ENCODE data around the gene CDKAL1.

CDKAL1 gene

DNA sequence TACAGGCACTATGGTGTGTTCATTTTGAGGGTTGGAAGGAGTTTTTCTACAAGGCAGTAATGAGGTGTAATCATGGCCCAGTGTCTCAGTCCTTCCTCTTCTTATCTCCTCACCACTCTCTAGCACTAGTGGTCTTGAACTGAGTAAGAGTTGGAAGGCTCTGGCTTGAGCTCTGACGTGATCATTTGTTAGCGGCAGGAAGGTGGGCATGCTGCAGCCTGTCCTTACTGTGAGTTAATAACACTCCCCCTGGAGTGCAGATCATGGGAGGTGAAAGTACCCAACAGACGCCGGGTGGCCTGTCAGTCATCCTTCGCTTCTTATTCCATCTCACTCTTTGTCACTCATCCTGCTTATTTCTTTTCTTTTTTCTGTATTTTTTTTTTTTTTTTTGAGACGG lies 356.9 kb downstream of the CDKAL1 start:
- no peak overlapping the region for H3K4me3 ChIP-seq (ENCODE audit: low read length)
- DNase-seq (ENCODE audit: low read depth): no peak
- TF ChIP-seq CTCF (conservative IDR thresholded peaks at IDR 0.05; ENCODE audit: low read depth, low read length): no peak

DNA sequence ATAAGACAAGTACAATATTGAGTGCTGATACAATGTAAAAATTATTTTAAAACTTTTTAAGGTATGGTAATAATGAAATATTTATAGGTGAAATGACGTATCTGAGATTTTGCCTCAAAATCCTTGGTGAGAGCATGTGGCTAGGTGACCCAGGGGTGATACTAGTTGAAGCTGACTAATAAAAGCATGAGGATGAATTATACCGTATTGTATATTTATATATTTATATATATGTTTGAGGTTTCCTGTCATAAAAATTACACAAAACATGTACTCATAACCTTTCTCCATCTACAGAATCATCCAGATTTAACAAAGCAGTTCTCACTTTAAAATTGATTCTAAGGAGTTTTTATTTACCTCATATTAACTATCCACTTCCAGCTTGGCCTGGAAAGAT lies 358.1 kb downstream of the CDKAL1 start:
- no peak for DNase-seq (ENCODE audit: low read depth)
- no peak for TF ChIP-seq CTCF (conservative IDR thresholded peaks at IDR 0.05; ENCODE audit: low read depth, low read length)

GRCh38 chr6:20893412-20893811 lies 359.2 kb downstream of the CDKAL1 start:
- TF ChIP-seq CTCF (conservative IDR thresholded peaks at IDR 0.05; ENCODE audit: low read depth, low read length): no peak
- no peak for DNase-seq (ENCODE audit: low read depth)
- no peak overlapping the region for H3K4me3 ChIP-seq (ENCODE audit: low read length)

More for the DNA sequence above, 358.1 kb downstream of the CDKAL1 start:
- H3K4me3 ChIP-seq (ENCODE audit: low read length): no peak overlapping the region

- no peak overlapping the region for H3K4me3 ChIP-seq (ENCODE audit: low read length)
- DNase-seq (ENCODE audit: low read depth): no peak
- TF ChIP-seq CTCF (conservative IDR thresholded peaks at IDR 0.05; ENCODE audit: low read depth, low read length): no peak
These were observed 366.3 kb downstream of the CDKAL1 start for GRCh38 chr6:20900389-20901160.

- no peak for DNase-seq (ENCODE audit: low read depth)
- H3K4me3 ChIP-seq (ENCODE audit: low read length): no peak overlapping the region
- no peak for TF ChIP-seq CTCF (conservative IDR thresholded peaks at IDR 0.05; ENCODE audit: low read depth, low read length)
These were observed 371.1 kb downstream of the CDKAL1 start for GRCh38 chr6:20905377-20905776.

DNA sequence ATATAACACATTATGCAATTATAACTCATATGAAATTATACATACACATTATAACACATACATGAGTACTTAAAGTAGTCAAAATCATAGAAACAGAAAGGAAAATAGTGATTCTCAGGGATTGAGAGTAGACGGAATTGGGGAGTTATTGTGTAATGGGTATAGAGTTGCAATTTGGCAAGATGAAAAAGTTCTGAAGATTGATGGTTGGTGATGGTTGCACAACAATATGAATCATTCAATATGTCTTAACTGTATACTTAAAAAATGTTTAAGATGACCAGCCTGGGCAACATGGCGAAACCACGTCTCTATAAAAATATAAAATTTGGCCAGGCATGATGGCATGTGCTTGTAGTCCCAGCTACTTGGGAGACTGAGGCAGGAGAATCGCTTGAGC lies 372.7 kb downstream of the CDKAL1 start:
- no peak for TF ChIP-seq CTCF (conservative IDR thresholded peaks at IDR 0.05; ENCODE audit: low read depth, low read length)
- DNase-seq (ENCODE audit: low read depth): no peak

GRCh38 chr6:20907486-20908071 lies 373.3 kb downstream of the CDKAL1 start:
- no peak overlapping the region for H3K4me3 ChIP-seq (ENCODE audit: low read length)
- DNase-seq (ENCODE audit: low read depth): no peak
- TF ChIP-seq CTCF (conservative IDR thresholded peaks at IDR 0.05; ENCODE audit: low read depth, low read length): no peak

More for the DNA sequence above, 372.7 kb downstream of the CDKAL1 start:
- no peak overlapping the region for H3K4me3 ChIP-seq (ENCODE audit: low read length)
